Jurkat, Clone E6-1 (cell line): ENCODE results near the gene CACTIN.
"Not testable (repeated sequence)": the region's sequence is repeated elsewhere in the genome, so short reads cannot be mapped to it uniquely, and the experiment has no call there.

Experiments used
- DNase-seq: peaks from one replicate; pipeline ENCODE4 v3.0.0-alpha.2; 2011; ENCODE audit warnings: low read depth, low spot score
- H3K4me3 ChIP-seq: 2 replicates; pipeline ENCODE4 v1.5.1; 2011; ENCODE audit warnings: mild to moderate bottlenecking, low read length, control low read depth, moderate library complexity

CACTIN gene

GRCh38 chr19:3604227-3604986 is 22.2 kb downstream of the CACTIN start:
- no peak for DNase-seq
- H3K4me3 ChIP-seq = no peak overlapping the region

- no peak for DNase-seq
- H3K4me3 ChIP-seq = no peak overlapping the region
These were observed 23.3 kb downstream of the CACTIN start for GRCh38 chr19:3603121-3603811.

GRCh38 chr19:3601021-3601420 is 25.6 kb downstream of the CACTIN start:
- DNase-seq = no peak
- no peak overlapping the region for H3K4me3 ChIP-seq

DNA sequence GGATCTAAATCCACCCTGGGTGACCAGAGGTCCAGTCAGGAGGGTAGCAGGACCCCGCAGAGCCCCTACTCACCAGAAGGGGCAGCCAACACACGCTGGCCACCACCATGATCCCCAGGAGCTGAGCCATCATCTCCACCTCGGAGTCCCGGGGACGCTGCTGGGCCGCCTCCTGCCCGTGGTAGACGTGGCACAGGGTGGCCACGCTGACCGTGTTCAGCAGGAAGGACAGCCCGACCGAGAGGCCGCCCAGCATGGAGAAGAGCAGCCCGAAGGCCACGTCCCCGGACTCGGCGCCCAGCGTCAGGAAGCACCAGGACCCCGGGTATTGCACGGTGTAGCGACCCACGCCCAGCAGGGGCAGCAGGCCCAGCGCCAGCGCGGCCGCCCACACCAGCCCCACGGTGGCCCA is 26.8 kb downstream of the CACTIN start:
- H3K4me3 ChIP-seq = no peak overlapping the region
- no peak for DNase-seq

- no peak overlapping the region for H3K4me3 ChIP-seq
- DNase-seq = no peak
These were observed 31.0 kb downstream of the CACTIN start for GRCh38 chr19:3595521-3596061.

DNA sequence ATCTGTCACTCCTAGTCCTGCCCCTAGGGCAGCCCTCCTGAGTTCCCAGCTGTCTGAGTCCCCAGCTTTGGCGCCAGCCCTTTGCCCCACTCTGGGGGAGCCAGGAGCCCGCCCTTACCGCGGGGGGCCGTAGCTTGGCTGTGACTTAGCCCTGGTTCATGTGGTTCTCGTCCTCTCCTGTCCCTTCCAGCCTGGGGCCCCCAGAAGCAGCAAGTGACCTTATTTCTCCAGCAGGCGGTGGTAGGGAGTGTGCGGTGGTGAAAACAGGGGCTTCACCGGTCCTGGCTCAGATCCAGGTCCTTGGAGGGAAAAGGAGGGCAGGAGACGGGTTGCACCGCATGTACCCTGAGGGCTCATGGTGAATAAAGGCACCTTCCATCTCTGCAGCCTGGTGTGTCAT is 33.4 kb downstream of the CACTIN start:
- no peak for DNase-seq

GRCh38 chr19:3591876-3592613 is 34.5 kb downstream of the CACTIN start:
- DNase-seq = no peak
- no peak overlapping the region for H3K4me3 ChIP-seq

More for the DNA sequence above, 33.4 kb downstream of the CACTIN start:
- H3K4me3 ChIP-seq = no peak overlapping the region

GRCh38 chr19:3590991-3591659 is 35.5 kb downstream of the CACTIN start:
- H3K4me3 ChIP-seq = no peak overlapping the region

DNA sequence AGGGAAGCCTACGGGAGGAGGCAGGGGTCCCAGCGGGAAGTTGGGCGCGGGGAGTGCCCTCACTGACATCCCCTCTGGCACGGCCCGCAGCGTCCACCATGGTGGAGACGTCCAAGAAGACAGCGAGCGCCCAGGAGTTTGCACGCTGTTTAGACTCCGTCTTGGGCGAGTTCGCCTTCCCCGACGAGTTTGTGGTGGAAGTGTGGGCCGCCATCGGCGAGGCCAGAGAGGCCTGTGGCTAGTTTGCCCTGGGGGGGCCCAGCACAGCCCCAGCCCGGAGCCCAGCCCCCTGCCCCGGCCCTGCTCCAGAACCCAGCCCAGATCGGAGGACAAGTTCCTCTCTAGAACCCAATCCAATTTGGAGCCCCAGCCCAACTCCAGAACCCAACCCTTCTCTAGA is 36.6 kb downstream of the CACTIN start:
- no peak overlapping the region for H3K4me3 ChIP-seq
- no peak for DNase-seq

More at GRCh38 chr19:3590991-3591659, 35.5 kb downstream of the CACTIN start:
- DNase-seq = no peak

GRCh38 chr19:3589439-3589838 is 37.2 kb downstream of the CACTIN start:
- H3K4me3 ChIP-seq = no peak overlapping the region
- DNase-seq = no peak

DNA sequence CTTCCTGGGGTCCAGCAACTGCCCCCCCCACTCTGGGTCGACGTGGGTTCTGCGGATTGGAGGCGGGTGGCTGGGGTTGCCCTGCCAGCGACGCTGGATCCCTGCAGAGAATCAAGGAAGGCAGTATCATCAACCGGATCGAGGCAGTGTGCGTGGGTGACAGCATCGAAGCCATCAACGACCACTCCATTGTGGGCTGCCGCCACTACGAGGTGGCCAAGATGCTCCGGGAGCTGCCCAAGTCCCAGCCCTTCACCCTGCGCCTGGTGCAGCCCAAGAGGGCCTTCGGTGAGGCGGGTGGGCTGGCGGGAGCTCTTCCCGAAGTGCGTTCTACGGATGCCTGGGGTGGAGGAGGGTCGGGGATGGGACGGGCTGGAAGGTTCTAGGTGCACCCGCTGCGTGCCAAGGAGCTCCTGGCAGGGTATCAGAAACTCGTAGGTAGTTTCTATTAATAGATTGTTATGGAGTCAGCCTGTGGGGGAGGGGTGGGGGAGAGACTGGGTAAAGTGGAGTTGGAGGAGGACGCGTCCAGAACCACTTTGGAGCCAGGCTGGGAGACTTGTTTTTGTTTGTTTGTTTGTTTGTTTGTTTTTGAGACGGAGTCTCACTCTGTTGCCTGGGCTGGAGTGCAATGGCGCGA is 39.8 kb downstream of the CACTIN start:
- DNase-seq = no peak

DNA sequence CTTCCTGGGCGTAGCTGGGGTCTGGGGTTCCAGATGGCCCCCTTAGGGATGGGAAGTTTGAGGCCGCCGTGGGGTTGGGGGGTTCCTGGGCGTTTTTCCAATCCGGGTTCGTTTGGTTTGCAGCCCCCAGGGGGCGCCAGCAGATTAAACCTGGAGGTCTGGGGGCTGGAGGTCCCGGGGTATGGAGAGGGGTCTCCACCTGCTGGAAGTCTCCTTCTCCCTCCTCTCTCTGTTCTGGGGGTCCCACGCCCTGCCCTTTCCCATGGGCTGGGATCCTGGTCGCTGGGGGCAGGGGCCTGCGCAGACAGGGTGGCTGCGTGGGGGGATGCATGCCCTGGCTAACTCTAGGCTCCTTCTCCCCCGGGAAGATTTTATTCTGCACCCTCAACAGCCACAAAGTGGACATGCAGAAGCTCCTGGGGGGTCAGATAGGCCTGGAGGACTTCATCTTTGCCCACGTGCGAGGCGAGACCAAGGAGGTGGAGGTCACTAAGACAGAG is 40.4 kb downstream of the CACTIN start:
- no peak for DNase-seq
- peak overlapping the region; percentile 32 for H3K4me3 ChIP-seq

More for the DNA sequence above, 39.8 kb downstream of the CACTIN start:
- no peak overlapping the region for H3K4me3 ChIP-seq

DNA sequence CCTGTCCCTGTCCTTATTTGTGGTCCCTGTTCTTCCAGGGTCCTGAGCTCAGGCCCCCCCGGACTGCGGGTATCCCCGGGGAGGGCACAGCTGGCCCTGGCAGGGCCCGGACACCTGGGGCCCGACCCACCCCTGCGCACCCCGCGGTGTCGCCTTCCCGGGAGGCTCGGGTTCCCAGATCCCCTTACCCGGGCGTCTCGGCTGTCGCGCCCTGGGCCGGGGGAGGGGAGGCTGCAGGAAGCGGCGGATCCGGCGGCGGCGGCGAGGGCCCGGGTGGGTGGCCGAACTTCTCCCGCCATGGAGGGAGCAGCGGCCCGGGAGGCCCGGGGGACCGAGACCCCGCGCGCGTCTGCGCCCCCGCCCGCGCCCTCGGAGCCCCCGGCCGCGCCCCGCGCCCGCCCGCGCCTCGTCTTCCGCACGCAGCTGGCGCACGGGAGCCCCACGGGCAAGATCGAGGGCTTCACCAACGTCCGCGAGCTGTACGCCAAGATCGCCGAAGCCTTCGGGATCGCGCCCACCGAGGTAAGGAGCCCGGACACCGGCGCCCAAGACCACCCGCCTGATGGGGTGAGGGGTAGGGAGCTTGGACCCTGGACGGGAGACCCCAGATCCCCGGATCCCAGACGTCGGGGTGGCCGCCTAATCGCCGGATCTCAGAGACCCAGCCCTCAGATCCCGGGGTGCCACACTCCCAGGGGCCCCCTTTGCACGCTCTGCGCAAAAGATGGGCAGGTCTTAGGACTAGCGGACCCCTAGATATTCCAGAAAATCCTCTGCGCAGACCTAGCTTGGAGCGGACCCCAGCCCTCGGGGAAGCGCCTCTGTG is 41.1 kb downstream of the CACTIN start, which contains the start of gene GIPC3:
Gene GIPC3 (plus strand): TSS at position 178 of the 826 bp plus-strand sequence. CDS start 120 bp downstream, at position 298.
- H3K4me3 ChIP-seq = peak within 1 kb of the TSS; percentile 32
- no peak for DNase-seq

GRCh38 chr19:3584036-3584802 is 42.4 kb downstream of the CACTIN start:
- DNase-seq, H3K4me3 ChIP-seq: not testable (repeated sequence)

DNA sequence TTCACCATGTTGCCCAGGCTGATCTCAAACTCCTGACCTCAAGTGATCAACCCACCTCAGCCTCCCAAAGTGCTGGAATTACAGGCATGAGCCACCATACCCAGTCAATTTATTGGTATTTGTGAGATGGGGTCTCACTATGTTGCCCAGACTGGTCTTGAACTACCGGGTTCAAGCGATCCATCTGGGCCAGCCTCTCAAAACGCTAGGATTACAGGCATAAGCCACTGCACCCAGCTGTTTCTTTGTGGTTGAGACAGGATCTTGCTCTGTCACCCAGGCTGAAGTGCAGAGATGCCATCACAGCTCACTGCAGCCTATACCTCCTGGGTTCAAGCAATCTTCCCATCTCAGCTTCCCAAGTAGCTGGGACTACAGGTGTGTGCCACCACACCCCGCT is 44.8 kb downstream of the CACTIN start:
- DNase-seq, H3K4me3 ChIP-seq: not testable (repeated sequence)

DNA sequence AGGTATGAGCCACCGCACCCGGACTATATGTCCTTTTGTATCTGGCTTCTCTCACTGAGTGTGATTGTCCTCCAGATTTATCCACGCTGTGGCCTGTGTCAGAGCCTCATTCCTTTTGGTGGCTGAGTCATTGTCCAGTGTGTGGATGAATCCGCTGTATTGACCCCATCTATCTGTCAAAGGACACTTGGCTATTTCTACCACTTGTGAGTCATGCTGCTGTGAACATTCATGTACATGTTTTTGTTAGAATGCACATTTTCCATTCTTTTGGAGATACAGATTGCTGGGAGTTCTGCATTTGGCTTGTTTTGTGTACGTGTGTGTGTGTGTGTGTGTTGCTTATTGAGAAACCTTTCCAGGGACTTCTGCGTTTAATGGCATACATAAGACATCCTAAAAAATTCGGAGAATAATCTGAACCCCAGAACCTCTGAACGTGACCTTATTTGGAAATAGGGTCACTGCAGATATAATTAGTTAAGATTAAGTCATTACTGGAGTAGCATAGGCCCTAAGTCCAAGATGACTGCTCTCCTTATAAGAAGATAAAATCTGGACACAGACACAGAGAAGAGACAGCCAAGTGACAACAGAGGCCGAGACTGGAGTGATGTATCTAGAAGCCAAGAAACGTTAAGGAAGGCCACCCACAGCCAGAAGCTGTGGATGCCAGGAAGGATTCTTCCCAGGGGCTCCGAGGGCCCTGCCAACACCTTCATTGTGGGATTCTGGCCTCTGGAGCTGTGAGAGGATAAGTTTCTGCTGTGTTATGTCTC is 46.2 kb downstream of the CACTIN start:
- no peak for DNase-seq

More for the DNA sequence above, 46.2 kb downstream of the CACTIN start:
- no peak overlapping the region for H3K4me3 ChIP-seq
